Spleen (tissue), 11 donors: ENCODE data around the gene GSK3B. TPM values are rescaled to one million over a fixed set of nuclear protein-coding genes. Genes with fewer than 3 reads are reported as not detected.

Experiments used
- DNase-seq: peaks from one replicate; pipeline ENCODE4 v3.0.0-alpha.2; 2020
- H3K27ac ChIP-seq, 8 donors: fragments of 200-600 bp; sonication (generic) in 7 of 8; 1 replicate in 4 of 8; 2 replicates in 4 of 8; pipeline versions ENCODE4 v1.5.0 to v1.8.0; 2016 to 2021; ENCODE audit warnings: inconsistent platforms in 4 of 8, mild to moderate bottlenecking in 4 of 8, moderate library complexity in 1 of 8
- H3K27me3 ChIP-seq, 7 donors: fragments of 200-600 bp; sonication (generic) in 6 of 7; replicated peaks in 1 of 7; 1 replicate in 4 of 7; 2 replicates in 3 of 7; pipeline versions ENCODE4 v1.5.0 to v1.8.0; 2016 to 2021; ENCODE audit warnings: inconsistent platforms in 3 of 7, mild to moderate bottlenecking in 1 of 7
- H3K36me3 ChIP-seq, 6 donors: fragments of 200-600 bp; sonication (generic) in 5 of 6; 1 replicate in 4 of 6; 2 replicates in 2 of 6; pipeline versions ENCODE4 v1.5.0 to v1.8.0; 2016 to 2021; ENCODE audit warnings: inconsistent platforms in 2 of 6
- H3K4me1 ChIP-seq, 6 donors: fragments of 200-600 bp; sonication (generic) in 5 of 6; 1 replicate in 3 of 6; 2 replicates in 3 of 6; pipeline versions ENCODE4 v1.5.0 to v1.8.0; 2016 to 2021; ENCODE audit warnings: inconsistent platforms in 3 of 6
- H3K4me3 ChIP-seq, 8 donors: fragments of 200-600 bp; sonication (generic) in 7 of 8; 1 replicate in 4 of 8; 2 replicates in 4 of 8; pipeline versions ENCODE4 v1.5.0 to v1.8.0; 2016 to 2021; ENCODE audit warnings: inconsistent platforms in 4 of 8, mild to moderate bottlenecking in 4 of 8, moderate library complexity in 2 of 8
- H3K9me3 ChIP-seq, 8 donors: fragments of 200-600 bp; sonication (generic) in 7 of 8; 1 replicate in 4 of 8; 2 replicates in 4 of 8; pipeline versions ENCODE4 v1.5.0 to v1.8.0; 2016 to 2021; ENCODE audit warnings: inconsistent platforms in 4 of 8
- CTCF ChIP-seq, 11 experiments: fragments of 200-600 bp in 7 of 11; fragments of 450-650 bp in 4 of 11; sonication (generic) in 4 of 11; IDR thresholded peaks in 8 of 11; conservative IDR thresholded peaks in 3 of 11; 1 replicate in 7 of 11; 2 replicates in 4 of 11; pipeline versions ENCODE4 v1.4.0 to v1.8.0; 2016 to 2021; ENCODE audit warnings: antibody characterized with exemption in 11 of 11, inconsistent platforms in 4 of 11, mild to moderate bottlenecking in 1 of 11
- POLR2A ChIP-seq, 3 donors: fragments of 450-650 bp; IDR thresholded peaks; one replicate each; pipeline ENCODE4 v1.5.1; 2017; ENCODE audit warnings: antibody characterized with exemption in 3 of 3, mild to moderate bottlenecking in 1 of 3
- POLR2AphosphoS5 ChIP-seq, 3 donors: sonication (generic); formaldehyde crosslinking; IDR thresholded peaks; one replicate each; pipeline ENCODE4 v1.5.1; 2017; ENCODE audit warnings: antibody characterized with exemption in 3 of 3
- WGBS, 5 donors: extraction: QIAGEN DNeasy Blood & Tissue Kit in 3 of 5; methylation state at CpG; one replicate each; pipeline versions ENCODE4 v1.1.5 to v1.1.7; 2013 to 2018; 5-methylcytosine and 5-hydroxymethylcytosine counted together
- intact Hi-C: fragments of 100-400 bp; cut with DNase I; formaldehyde crosslinking; loops from one replicate; pipeline ENCODE4 v1.15.0; 2023; ENCODE audit warnings: low total_unique reads
- polyA plus RNA-seq, 3 donors: library from polyadenylated mRNA; stranded (reverse); fragments of 200-250 nt; gene quantifications; one replicate each; pipeline ENCODE4 v1.2.1, GENCODE V29; 2013
- total RNA-seq, 7 donors: library from RNA; depleted of rRNA in 3 of 7; stranded (reverse); fragments of >200 nt in 3 of 7; fragmentation: NEBNext Ultra II Directional in 4 of 7; extraction: Animal tissue kit (Norgen Biotek cat#: 25700) in 4 of 7; gene quantifications; one replicate each; pipeline versions ENCODE4 v1.1.0 to v1.2.1, GENCODE V29; 2016 to 2021
- donor health status: healthy with polysubstance abuse.
- donor health status: DM: no; HTN: no; CAD: no; lungs with moderate emphysema.
- donor health status: DM: no; HTN: no; CAD: no.
- donor health status: Bipolar disorder and iron deficiency.
- donor health status: healthy.
- donor health status: DM: no; HTN: no; CAD: no.
- donor health status: DM: yes; HTN: yes; CAD: no.

GSK3B gene
- total and polyA plus RNA-seq, 10 donors, result 4.7 to 62.2 (median 53.1) TPM

- intact Hi-C loops, result no loop called here
- peaks cover 0 to 38% (median 8%) of the 10 kb centered on the region in 6 donors for H3K36me3 ChIP-seq
- H3K4me3 ChIP-seq, result no peak overlapping the region
- WGBS, 5 donors, result 84 to 99% (median 94%) methylated on average over 2 of the region's 2 CpGs
- TF ChIP-seq CTCF (IDR thresholded peaks at IDR 0.05 in 8 of 11, conservative IDR thresholded peaks at IDR 0.05 in 3 of 11) (no peak), POLR2AphosphoS5 (IDR thresholded peaks at IDR 0.05) (no peak), POLR2A (IDR thresholded peaks at IDR 0.05) (no peak)
- no peaks in the 10 kb centered on the region for H3K4me1 ChIP-seq
- no peak overlapping the region for H3K27ac ChIP-seq
- DNase-seq, result no peak
- no peaks in the 10 kb centered on the region for H3K9me3 ChIP-seq
- H3K27me3 ChIP-seq, result no peaks in the 10 kb centered on the region
Observed at GRCh38 chr3:119829420-119829819, 264.8 kb downstream of the GSK3B start.

- H3K4me3 ChIP-seq, result no peak overlapping the region
- WGBS, 5 donors, result 91 to 96% (median 94%) methylated on average over 7 of the region's 7 CpGs
- H3K4me1 ChIP-seq, result no peaks in the 10 kb centered on the region
- no peaks in the 10 kb centered on the region for H3K27me3 ChIP-seq
- H3K9me3 ChIP-seq, result no peaks in the 10 kb centered on the region
- DNase-seq, result no peak
- intact Hi-C loops, result no loop called here
- TF ChIP-seq POLR2A (IDR thresholded peaks at IDR 0.05), result no peak
- no peak for TF ChIP-seq POLR2AphosphoS5 (IDR thresholded peaks at IDR 0.05)
- no peak for TF ChIP-seq CTCF (IDR thresholded peaks at IDR 0.05 in 8 of 11, conservative IDR thresholded peaks at IDR 0.05 in 3 of 11)
- H3K36me3 ChIP-seq, result peaks cover 0 to 41% (median 8%) of the 10 kb centered on the region in 6 donors
- no peak overlapping the region for H3K27ac ChIP-seq
Observed at GRCh38 chr3:119826711-119827608, 267.3 kb downstream of the GSK3B start.

GRCh38 chr3:119825820-119826219 is 268.4 kb downstream of the GSK3B start:
- Histone ChIP-seq H3K36me3 (peaks cover 0 to 34% (median 8%) of the 10 kb centered on the region in 6 donors), H3K27ac (no peak overlapping the region), H3K27me3 (no peaks in the 10 kb centered on the region), H3K4me3 (no peak overlapping the region), H3K4me1 (no peaks in the 10 kb centered on the region), H3K9me3 (no peaks in the 10 kb centered on the region)
- WGBS, 5 donors, result 94 to 97% (median 96%) methylated on average over 1 of the region's 1 CpG
- intact Hi-C loops, result no loop called here
- DNase-seq, result peak; percentile 19
- TF ChIP-seq CTCF (IDR thresholded peaks at IDR 0.05 in 8 of 11, conservative IDR thresholded peaks at IDR 0.05 in 3 of 11) (no peak), POLR2AphosphoS5 (IDR thresholded peaks at IDR 0.05) (peak in 1 of 3 donors; percentile 7)

- H3K36me3 ChIP-seq, result peaks cover 0 to 6% (median 3%) of the 10 kb centered on the region in 6 donors
- peaks cover 0 to 6% (median 0%) of the 10 kb centered on the region in 7 donors for H3K27me3 ChIP-seq
- H3K4me1 ChIP-seq, result no peaks in the 10 kb centered on the region
- no peak for DNase-seq
- TF ChIP-seq POLR2A (IDR thresholded peaks at IDR 0.05), result no peak
- no peak for TF ChIP-seq CTCF (IDR thresholded peaks at IDR 0.05 in 8 of 11, conservative IDR thresholded peaks at IDR 0.05 in 3 of 11)
- TF ChIP-seq POLR2AphosphoS5 (IDR thresholded peaks at IDR 0.05), result no peak
- H3K4me3 ChIP-seq, result no peak overlapping the region
- intact Hi-C loops, result no loop called here
- no peak overlapping the region for H3K27ac ChIP-seq
- H3K9me3 ChIP-seq, result no peaks in the 10 kb centered on the region
- 54 to 77% (median 69%) methylated on average over 2 of the region's 2 CpGs for WGBS, 5 donors
Observed at GRCh38 chr3:119819806-119820205, 274.4 kb downstream of the GSK3B start.
